ENCODE data around the gene EPS15.
"Not testable (repeated sequence)": the region's sequence is repeated elsewhere in the genome, so short reads cannot be mapped to it uniquely, and the experiment has no call there.

The EPS15 gene

DNA sequence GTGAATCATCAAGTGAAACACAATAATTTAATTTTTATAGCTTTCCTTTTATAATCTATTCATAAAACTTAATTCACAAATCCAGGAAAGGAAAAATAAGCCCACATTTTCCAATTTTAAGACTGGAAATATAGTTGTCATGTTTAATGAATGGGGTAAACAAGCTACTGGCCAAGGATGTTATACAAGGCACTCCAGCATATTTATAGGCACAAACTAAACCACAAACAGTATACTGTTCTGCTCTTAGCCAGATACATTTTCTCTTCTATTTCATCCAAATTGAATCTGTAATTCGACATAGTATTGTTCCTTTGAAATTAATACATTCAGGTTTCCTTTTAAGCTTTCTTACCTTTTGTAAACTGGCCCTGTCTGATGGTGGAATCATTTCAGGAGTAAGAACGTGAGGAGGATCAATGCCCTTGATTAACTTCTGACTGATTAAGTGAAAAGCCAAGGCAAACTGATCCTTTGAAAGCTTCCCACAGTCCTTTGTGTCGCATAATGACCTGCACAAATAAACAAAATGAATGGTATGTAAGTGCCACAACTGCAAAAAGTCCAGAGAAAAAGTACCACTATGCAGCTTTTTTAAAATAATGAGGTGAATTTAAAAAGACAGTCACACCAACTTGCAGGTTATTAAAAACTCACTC is 74.4 kb downstream of the EPS15 start:
- no peak for DNase-seq
- TF ChIP-seq POLR2A (IDR thresholded peaks at IDR 0.05; ENCODE audit: low read length) (no peak), GATA1 (IDR thresholded peaks at IDR 0.05; ENCODE audit: low read depth, low read length) (no peak)

DNA sequence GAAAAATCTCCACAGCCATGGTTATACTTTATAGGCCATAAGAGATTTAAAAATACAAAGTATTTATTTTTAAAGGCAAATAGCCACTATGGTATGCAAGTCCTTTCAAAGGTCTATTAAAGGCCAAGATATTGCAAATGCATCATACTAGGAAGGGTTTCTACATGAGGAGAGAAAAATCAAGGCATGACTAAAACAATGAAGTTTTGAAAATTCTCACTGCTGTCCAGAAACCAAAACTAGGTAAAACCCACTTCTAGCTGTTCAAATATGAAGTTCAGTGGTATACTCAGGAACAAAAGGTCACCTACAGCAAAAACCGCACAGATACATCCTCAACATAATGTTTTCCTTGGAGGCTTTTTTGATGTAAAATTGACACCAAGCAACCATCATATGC is 75.0 kb downstream of the EPS15 start:
- no peak for DNase-seq
- TF ChIP-seq POLR2A (IDR thresholded peaks at IDR 0.05; ENCODE audit: low read length): no peak
- no peak for TF ChIP-seq GATA1 (IDR thresholded peaks at IDR 0.05; ENCODE audit: low read depth, low read length)

DNA sequence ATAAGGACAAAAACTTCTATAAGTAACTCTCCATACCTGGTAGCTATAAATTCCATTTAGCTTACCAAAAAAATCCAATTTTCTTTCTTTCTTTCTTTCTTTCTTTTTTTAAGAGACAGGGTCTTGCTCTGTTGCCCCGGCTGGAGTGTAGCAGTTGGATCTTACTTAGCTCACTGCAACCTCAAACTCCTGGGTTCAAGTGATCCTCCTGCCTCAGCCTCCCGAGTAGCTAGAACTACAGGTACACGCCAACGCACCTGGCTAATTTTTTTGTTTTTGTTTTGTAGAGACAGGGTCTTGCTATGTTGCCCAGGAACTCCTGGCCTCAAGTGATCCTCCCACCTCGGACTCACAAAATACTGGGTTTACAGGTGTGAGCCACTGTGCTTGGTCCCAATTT is 75.5 kb downstream of the EPS15 start:
- TF ChIP-seq GATA1 (IDR thresholded peaks at IDR 0.05; ENCODE audit: low read depth, low read length) (no peak), POLR2A (IDR thresholded peaks at IDR 0.05; ENCODE audit: low read length) (no peak)
- DNase-seq: no peak

GRCh38 chr1:51442616-51443015 is 76.5 kb downstream of the EPS15 start:
- DNase-seq: no peak
- TF ChIP-seq POLR2A (IDR thresholded peaks at IDR 0.05; ENCODE audit: low read length) (no peak), GATA1 (IDR thresholded peaks at IDR 0.05; ENCODE audit: low read depth, low read length) (no peak)

- TF ChIP-seq POLR2A (IDR thresholded peaks at IDR 0.05; ENCODE audit: low read length) (no peak), GATA1 (IDR thresholded peaks at IDR 0.05; ENCODE audit: low read depth, low read length) (no peak)
- peak; percentile 40 to 42 for DNase-seq
Measured at GRCh38 chr1:51442198-51442597, 76.9 kb downstream of the EPS15 start.

- DNase-seq: no peak
- TF ChIP-seq GATA1 (IDR thresholded peaks at IDR 0.05; ENCODE audit: low read depth, low read length) (no peak), POLR2A (IDR thresholded peaks at IDR 0.05; ENCODE audit: low read length) (no peak)
Measured at GRCh38 chr1:51439895-51440294, 79.2 kb downstream of the EPS15 start.

DNA sequence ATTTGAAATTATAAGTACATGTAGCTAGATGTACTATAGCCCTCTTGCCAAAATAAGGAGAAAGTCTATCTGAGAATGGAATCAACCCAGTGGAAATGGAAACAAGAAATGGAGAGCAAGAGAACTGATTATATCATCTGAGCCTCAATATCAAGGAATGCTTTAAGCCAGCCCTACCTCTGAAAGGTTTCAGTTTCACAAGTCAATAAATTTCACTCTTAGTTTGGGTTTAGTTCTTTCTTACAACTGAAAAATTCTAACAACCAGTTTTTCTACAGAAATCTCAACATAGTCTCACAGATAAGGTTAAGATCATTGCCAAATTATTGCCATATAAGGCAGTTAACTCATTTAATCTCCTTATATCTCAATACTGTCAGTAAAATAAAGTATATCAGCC is 80.0 kb downstream of the EPS15 start:
- DNase-seq: no peak
- no peak for TF ChIP-seq GATA1 (IDR thresholded peaks at IDR 0.05; ENCODE audit: low read depth, low read length)
- no peak for TF ChIP-seq POLR2A (IDR thresholded peaks at IDR 0.05; ENCODE audit: low read length)

DNA sequence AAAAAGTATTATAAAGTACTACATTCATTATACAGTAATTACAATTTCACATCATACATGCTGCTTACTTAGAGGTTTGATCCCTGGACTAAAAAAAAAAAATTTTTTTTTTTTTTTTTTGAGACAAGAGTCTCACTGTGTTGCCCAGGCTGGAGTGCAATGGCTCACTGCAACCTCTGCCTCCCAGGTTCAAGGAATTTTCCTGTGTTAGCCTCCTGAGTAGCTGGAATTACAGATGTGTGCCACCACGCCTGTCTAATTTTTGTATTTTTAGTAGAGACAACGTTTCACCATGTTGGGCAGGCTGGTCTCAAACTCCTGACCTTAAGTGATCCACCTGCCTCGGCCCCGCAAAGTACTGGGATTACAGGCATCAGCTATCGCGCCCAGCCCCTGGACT is 81.7 kb downstream of the EPS15 start:
- not testable (repeated sequence) for DNase-seq

GRCh38 chr1:51435878-51436277 is 83.2 kb downstream of the EPS15 start:
- no peak for DNase-seq
- TF ChIP-seq POLR2A (IDR thresholded peaks at IDR 0.05; ENCODE audit: low read length) (no peak), GATA1 (IDR thresholded peaks at IDR 0.05; ENCODE audit: low read depth, low read length) (no peak)

DNA sequence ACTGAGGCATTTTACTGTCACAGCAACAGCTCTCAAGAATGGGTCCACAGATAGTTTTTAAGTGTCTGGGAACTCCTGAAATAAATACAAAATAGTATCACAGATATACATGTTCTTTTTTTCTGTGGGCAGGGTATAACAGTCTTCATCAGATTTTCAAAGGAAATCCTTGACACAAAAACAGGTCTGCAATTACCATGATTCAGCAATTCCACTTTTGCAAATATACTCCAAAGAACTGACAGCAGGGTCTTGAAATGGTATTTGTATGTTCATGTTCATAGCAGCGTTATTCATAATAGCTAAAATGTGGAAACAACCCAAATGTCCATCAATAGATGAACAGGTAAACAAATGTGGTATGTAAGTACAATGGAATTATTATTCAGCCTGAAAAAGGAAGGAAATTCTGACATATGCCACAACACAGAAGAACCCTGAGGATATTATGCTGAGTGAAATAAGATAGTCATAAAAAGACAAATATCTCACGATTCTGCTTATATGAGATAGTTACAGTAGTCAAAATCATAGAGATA is 85.0 kb downstream of the EPS15 start:
- TF ChIP-seq GATA1 (IDR thresholded peaks at IDR 0.05; ENCODE audit: low read depth, low read length) (no peak), POLR2A (IDR thresholded peaks at IDR 0.05; ENCODE audit: low read length) (no peak)
- DNase-seq: peak in 1 of 2 experiments; percentile 20

GRCh38 chr1:51433269-51433971 is 85.6 kb downstream of the EPS15 start:
- no peak for TF ChIP-seq POLR2A (IDR thresholded peaks at IDR 0.05; ENCODE audit: low read length)
- no peak for TF ChIP-seq GATA1 (IDR thresholded peaks at IDR 0.05; ENCODE audit: low read depth, low read length)
- DNase-seq: no peak

DNA sequence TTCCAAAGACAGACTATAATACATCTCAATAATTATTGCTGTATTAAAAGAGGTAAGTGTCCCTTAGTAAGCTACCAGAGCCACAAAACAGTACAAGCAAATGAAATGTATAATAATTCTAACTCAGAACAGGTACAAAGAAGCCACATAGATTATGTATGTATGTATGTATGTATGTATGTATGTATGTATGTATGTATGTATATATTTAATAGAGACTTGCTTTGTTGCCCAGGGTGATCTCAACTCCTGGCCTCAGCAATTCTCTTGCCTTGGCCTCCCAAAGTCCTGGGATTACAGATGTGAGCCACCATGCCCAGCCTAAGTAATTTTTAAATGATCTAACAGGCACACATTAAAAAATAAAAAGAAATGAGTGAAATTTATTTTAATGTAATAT is 86.9 kb downstream of the EPS15 start:
- TF ChIP-seq POLR2A (IDR thresholded peaks at IDR 0.05; ENCODE audit: low read length) (no peak), GATA1 (IDR thresholded peaks at IDR 0.05; ENCODE audit: low read depth, low read length) (no peak)
- no peak for DNase-seq

- TF ChIP-seq GATA1 (IDR thresholded peaks at IDR 0.05; ENCODE audit: low read depth, low read length): no peak
- no peak for TF ChIP-seq POLR2A (IDR thresholded peaks at IDR 0.05; ENCODE audit: low read length)
Measured at GRCh38 chr1:51427438-51427837, 91.6 kb downstream of the EPS15 start.

DNA sequence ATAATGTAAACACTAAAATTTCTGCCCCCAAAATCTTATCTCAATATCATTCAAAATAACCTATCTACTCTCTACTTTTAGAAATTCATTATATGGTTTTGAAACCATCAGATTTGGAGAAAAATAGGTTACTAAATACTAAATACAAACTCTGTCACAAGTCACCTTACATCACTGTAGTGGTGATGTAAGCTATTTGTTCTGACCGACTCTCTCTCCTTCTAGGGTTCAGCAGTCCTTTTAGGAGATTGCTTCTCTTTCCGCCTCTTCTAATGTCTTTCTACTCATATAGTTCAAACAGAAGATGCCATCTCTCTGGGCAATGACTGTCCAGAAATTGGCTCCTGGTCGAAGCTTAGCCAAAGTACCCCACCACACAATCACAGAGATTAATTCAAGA is 93.1 kb downstream of the EPS15 start:
- no peak for TF ChIP-seq POLR2A (IDR thresholded peaks at IDR 0.05; ENCODE audit: low read length)
- no peak for TF ChIP-seq GATA1 (IDR thresholded peaks at IDR 0.05; ENCODE audit: low read depth, low read length)
- DNase-seq: no peak

More at GRCh38 chr1:51427438-51427837, 91.6 kb downstream of the EPS15 start:
- no peak for DNase-seq

DNA sequence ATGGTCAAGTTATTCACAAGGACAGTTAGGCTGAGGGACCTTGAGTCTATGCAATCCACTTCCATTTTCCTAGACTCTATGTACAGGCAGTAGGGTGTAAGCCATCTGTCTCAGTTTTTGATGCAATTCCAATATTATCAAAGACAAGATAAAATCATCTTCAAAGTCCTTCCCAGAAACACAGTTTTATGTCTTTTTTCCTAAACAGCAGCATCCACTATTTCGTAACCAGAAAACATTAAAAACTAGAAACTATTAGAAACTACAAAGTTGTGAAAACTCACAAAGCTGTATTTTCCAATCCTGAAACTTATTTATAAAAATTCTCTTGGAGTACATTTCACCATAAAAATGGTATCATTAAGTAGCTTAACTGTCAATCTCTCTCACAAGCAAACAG is 93.8 kb downstream of the EPS15 start:
- no peak for DNase-seq
- TF ChIP-seq POLR2A (IDR thresholded peaks at IDR 0.05; ENCODE audit: low read length) (no peak), GATA1 (IDR thresholded peaks at IDR 0.05; ENCODE audit: low read depth, low read length) (no peak)
